Activated gamma-delta T cell (primary cell): ENCODE measurements around the gene KIF16B.
"Not testable (repeated sequence)": the region's sequence is repeated elsewhere in the genome, so short reads cannot be mapped to it uniquely, and the experiment has no call there.

Source experiments
- DNase-seq: peaks from one replicate; lab custom pipeline; 2025; lab: John Stamatoyannopoulos, UW

KIF16B gene

DNA sequence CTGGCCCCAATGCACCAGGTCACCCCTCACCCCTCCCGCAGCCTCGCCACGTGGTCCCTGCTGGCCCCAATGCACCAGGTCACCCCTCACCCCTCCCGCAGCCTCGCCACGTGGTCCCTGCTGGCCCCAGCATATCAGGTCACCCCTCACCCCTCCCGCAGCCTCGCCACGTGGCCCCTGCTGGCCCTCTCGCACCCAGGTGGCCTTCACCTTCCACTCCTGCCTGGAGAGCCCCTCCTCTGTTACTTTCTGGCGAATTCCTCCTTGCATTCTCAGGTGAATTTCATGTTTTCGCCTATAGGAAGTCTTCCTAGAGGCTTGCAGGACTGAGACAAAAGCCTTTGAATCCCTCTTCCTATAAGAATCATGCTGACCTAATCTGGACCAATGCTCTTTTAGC lies 313.1 kb downstream of the KIF16B start:
- not testable (repeated sequence) for DNase-seq

DNA sequence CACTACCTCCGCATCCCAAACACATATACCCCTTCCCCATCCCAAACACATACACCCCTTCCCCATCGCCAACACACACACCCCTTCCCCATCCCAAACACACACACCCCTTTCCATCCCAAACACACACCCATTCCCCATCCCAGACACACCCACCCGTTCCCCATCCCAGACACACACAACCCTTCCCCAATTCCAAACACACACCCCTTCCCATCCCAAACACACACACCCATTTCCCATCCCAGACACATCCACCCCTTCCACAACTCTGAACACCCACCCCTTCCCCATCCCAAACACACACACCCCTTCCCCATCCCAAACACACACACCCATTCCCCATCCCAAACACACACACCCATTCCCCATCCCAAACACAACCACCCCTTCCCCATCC lies 314.5 kb downstream of the KIF16B start:
- no peak for DNase-seq

DNA sequence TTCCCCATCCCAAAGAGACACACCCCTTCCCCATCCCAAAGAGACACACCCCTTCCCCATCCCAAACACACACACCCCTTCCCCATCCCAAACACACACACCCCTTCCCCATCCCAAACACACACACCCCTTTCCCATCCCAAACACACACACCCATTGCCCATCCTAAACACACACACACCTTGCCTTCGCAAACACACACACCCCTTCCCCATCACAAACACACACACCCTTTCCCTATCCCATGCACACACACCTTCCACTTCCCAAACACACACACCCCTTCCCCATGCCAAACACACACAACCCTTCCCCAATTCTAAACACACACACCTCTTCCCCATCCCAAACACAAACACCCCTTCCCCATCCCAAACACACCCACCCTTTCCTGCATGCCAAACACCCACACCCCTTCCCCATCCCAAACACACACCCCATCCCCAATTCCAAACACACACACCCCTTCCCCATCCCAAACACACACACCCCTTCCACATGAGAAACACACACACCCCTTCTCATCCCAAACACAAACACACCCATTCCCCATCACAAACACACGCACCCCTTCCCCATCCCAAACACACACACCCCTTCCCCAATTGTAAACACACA lies 315.3 kb downstream of the KIF16B start:
- DNase-seq, result no peak

DNA sequence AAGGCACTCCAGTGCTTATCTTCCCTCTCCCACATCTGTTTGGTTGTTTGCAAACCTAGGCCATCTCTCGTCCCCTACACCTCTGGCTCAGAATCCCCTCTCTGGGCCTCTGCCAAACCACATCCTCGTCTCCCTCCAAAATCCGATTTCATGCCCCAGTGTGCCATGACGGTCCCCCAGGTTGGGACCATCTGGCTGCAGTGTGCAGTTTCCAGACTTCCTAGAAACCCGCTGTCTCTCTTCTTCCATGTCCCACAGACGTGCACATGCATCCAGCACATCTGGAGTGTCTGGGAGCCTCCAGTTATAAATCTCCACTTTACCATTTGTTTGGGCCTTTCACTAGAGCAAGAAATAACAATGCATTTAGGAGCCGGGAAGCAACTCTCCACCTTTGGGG lies 316.2 kb downstream of the KIF16B start:
- DNase-seq, result no peak

DNA sequence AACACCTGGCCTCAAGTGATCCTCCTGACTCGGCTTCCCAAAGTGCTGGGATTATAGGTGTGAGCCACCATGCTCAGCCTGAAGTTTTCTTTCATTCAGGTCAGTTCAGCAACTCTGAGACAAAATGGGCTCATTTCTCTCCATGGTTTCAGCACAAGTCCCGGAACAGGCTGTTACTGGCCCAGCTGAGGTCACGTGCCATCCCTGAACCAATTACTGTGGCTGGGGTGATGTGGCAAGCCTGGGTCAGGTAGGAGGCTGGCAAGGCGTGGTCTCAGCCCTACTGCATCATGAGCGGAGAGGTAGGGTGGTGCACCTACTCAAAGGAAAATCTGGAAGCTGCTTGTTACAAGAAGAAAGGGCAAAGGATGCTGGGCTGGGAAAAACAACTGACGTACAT lies 326.4 kb downstream of the KIF16B start:
- DNase-seq, result no peak

DNA sequence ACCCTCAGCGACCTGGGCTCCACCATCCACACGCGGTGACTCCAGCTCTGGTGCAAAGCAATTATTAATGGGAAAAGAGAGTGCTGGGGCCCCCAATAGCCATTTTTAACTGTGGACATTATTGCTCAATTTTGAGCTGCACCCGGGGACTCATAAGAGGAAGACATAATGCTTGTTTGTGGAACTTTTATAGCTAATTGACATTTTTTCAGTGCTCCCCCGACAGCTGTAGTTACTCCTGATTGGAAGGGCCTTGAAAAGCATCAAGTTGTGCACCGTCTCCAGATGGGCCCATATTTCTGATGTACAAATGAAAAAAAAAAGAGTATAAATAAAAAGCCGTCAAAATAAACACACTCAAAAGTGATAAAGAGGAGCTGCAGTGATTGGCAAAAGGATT lies 327.0 kb downstream of the KIF16B start:
- DNase-seq, result no peak

DNA sequence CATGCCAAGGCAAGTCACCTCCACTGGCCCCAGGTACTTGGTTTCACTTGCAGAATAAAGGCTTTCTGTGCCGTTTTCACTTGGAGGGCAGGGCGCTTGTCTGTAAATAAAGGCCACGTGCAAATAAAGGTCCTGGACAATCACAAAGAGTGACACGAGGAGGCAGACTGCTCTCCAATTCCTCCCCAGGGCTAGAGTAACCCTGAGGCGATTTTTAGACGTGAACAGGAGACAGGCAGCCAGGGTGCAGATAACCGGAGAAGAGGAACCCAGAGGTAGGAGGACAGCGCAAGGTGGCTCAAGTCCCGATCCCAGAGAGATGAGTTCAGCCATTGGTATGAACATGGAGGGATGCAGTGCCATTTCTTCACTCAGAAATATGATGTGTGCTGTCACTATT lies 327.4 kb downstream of the KIF16B start:
- no peak for DNase-seq

DNA sequence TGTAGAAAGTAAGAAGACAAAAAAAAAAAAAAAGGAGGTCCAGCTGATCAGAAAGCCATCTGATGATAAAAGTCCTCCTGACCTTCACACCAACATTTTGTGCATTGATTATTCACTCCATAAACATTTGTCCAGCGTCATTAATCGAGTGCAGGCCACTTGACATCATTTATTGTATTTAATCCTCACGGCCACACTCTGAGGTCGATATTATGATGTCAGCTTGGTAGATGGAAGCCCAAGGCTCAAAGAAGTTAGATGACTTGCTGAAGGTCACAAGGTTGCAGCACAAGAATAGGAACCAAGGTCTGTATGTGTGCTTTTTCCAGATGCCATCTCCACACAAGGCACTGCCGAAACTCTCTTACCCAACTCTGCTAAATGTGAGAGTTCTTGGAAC lies 328.4 kb downstream of the KIF16B start:
- DNase-seq, result no peak

DNA sequence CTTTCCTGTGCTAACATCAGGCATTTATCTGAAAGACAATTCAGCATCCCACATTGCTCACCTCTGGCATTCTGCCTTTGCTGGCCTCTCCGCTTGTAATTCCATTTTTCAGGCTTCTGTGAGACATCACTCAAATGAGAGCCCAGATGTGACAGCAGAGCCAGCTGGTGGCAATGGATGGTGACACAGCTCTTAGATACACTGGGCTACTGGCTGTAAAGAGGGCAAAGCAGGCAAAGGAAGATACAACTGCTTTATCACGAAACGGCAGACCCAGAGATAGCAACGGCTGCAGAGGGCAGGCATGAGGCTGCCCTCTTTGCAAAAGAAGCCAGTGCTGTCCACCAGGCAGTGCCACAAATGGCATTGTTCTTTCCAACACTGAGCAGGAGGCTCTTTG lies 329.8 kb downstream of the KIF16B start:
- no peak for DNase-seq

DNA sequence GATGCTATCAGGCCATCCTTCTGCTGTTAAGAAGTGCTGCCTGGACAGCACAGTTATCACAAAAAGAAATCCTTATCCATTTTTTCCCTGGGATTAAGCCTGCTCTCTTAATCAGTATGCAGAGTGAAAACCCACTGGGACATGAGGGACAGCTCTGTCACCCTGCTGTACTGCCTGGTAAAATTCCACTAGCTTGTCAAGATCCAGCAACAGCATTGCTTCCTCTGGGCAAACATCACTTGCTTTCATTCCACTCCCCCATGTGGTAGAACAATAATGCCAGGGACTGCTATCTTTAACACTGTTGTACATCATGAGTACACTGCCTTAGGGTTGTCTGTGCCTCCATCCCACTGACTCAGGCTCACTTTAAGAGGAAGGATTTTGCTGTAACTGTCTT lies 331.3 kb downstream of the KIF16B start:
- no peak for DNase-seq

DNA sequence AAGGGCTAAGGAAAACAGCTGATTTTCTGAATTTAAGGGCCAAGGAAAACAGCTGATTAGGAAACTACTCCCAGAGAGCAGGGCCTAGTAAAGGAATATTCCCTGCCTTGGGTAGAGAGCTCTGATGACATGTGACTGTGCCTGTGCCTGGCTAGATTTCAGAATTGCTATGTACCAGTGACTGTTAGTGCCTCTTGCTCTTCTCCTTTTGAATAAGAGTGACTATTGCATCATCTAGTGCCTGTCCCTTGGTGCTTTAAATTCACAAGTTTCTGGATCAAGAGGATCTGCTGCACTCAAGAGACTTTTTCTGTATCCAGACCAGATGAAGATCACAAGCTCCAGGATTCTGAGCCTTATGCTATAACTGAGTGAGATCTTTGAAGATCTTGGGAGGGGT lies 332.9 kb downstream of the KIF16B start:
- no peak for DNase-seq

DNA sequence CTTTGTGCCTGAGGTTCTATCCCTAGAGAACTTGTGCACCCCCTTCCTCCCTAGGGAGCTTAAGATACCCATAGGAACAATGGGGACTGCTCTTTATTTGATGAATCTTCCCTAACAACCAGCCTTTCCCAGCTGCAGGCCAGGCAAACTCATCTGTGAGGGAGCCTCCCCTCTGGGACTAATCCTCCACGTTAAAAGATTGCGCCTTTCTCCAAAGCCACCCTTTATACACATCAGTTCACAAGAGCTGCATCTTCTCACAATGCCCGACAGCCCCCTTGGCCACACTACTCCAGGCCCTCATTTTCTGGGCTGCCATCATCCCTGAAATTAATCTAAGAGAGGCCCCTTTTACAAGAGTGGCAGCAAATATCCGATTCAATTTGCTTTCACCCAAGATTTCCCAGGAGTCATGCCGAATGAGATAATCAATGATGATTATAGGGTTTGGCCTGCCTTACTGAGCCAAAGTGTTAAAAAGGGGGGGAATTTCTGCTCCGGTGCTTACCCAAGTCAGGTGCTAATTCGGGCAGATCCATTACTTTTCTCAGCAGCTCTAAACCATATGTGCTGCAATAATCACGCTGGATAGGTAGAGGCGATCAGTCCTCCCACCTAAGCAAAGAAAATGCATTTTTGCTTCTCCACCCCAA lies 336.5 kb downstream of the KIF16B start:
- no peak for DNase-seq

DNA sequence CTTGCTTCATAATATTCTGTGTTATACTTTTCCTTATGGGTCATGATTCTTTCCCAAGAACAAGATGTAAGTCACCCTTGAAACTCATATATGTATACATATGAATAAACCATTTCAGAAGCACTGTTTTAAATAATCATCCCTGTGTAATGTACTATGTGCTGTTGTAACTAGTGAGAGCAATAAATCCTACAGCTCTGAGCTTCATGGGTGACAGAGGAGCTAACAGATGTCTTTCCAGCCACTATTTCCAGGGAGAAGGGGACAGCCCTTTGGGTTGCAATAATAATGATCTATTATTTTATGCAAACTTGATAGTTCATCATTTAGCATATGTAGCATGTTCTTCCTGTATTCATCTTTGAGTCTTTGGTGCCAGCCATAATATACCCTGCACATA lies 342.8 kb downstream of the KIF16B start:
- DNase-seq, result no peak

DNA sequence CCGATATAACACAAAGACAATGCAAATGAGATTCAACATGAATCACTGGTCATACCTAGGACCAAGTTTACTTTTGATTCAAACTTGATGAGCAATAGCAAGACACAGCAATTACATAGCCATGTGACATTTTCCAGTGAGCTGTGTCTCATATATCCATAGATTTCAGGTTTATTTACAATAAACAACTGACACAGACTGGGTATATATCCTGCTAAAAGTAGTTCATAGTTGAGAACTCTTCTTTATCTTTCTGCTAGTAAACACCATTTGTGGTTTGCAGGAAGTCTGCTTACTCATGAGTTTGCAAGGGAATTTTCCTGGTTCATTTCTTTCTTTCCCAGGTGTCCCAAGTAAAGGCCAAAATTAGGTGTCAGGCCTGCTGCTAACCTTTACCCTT lies 343.4 kb downstream of the KIF16B start:
- no peak for DNase-seq

DNA sequence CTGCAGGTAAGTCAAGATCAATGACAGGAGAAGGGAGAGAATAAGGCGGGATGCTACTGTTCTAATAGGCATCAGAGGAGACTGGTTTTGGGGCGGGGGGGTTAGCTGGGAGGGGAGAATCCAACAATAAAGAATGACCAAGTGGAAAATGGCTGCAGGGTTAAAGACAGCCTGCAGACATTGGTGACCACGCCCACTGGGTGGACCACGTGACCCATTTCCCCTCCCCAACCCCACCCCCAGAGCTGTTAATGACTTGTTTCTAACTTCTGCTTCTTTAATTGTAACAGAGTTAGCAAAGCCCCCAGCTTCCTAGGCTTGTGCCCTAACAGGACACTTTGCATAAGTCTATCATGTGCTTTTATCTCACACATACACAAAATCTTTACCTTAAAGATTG lies 344.5 kb downstream of the KIF16B start:
- DNase-seq, result no peak

DNA sequence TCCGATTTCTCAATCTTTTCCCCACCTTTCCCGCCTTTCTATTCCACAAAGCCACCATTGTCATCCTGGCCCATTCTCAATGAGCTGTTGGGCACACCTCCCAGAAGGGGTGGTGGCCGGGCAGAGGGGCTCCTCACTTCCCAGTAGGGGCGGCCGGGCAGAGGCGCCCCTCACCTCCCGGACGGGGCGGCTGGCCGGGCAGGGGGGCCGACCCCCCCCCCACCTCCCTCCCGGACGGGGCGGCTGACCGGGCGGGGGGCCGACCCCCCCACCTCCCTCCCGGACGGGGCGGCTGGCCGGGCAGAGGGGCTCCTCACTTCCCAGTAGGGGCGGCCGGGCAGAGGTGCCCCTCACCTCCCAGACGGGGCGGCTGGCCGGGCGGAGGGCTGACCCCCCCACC lies 346.3 kb downstream of the KIF16B start:
- DNase-seq, result peak; percentile 16

DNA sequence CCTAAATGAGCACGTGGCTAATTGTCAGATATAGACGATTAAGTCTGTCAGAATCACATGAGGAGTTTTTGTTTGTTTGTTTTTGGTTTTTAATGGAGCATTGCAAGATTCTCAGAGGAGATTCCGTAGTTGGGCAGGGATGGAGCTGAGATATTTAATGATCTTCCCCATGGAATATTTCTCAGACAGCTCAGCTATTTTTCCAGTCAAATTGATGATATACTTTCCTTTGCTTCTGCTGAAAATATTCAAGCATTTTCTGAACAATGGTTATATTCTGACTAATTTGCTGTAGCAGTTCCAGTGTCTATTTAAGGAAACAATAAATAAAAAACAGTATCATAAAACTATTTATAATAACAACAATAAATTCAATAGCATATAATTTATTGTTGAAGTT lies 348.4 kb downstream of the KIF16B start:
- DNase-seq, result no peak

DNA sequence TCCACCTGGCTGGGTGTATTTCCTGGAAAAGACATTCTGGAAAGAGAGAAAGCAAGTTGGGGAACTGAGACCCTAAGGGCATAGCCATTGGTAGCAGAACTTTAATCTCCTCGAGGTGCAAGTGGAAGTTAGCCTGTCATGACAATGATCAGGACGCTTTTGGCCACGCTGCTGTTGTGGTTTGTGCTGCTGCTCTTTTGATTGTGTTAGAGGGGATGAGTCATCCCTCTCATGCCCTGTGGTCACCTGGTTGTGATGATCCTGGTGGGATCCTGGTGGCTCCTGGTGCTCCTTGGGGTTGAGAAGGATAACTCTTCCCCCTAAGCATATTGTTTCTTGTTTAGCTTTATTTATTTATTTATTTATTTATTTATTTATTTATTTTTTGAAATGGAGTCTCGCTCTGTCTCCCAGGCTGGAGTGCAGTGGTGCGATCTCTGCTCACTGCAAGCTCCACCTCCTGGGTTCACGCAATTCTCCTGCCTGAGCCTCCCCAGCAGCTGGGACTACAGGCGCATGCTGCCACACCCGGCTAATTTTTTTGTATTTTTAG lies 350.3 kb downstream of the KIF16B start:
- no peak for DNase-seq
